Gastrocnemius medialis (tissue), 4 donors: ENCODE data around the gene CFAP45.

Experiments
- CTCF ChIP-seq, 5 experiments: fragments of 450-650 bp in 3 of 5; fragments of 200-600 bp in 2 of 5; sonication (generic) in 2 of 5; IDR thresholded peaks in 4 of 5; conservative IDR thresholded peaks in 1 of 5; 1 replicate in 4 of 5; 2 replicates in 1 of 5; pipeline ENCODE4 v1.5.1; 2016 to 2019; ENCODE audit warnings: antibody characterized with exemption in 5 of 5, mild to moderate bottlenecking in 3 of 5, moderate library complexity in 3 of 5
- POLR2A ChIP-seq, 2 donors: fragments of 450-650 bp; IDR thresholded peaks; one replicate each; pipeline ENCODE4 v1.6.1; 2017; ENCODE audit warnings: antibody characterized with exemption in 2 of 2, mild to moderate bottlenecking in 2 of 2, moderate library complexity in 2 of 2

GRCh38 chr1:159882527-159882862 lies 17.5 kb downstream of the CFAP45 start:
- TF ChIP-seq CTCF (IDR thresholded peaks at IDR 0.05 in 4 of 5, conservative IDR thresholded peaks at IDR 0.05 in 1 of 5) (no peak), POLR2A (IDR thresholded peaks at IDR 0.05) (no peak)
